GM12873 (cell line): ENCODE measurements around the gene WRAP53.

Experiments used
- TF ChIP-seq, protein P1 (sequence below): IDR thresholded peaks from 2 replicates; pipeline ENCODE4 v1.5.1; 2012; ENCODE audit warnings: low read depth, mild to moderate bottlenecking, moderate library complexity, low read length, control low read depth; ENCODE audit not compliant: insufficient read depth; ENCODE audit errors: missing control alignments

Gene WRAP53

DNA sequence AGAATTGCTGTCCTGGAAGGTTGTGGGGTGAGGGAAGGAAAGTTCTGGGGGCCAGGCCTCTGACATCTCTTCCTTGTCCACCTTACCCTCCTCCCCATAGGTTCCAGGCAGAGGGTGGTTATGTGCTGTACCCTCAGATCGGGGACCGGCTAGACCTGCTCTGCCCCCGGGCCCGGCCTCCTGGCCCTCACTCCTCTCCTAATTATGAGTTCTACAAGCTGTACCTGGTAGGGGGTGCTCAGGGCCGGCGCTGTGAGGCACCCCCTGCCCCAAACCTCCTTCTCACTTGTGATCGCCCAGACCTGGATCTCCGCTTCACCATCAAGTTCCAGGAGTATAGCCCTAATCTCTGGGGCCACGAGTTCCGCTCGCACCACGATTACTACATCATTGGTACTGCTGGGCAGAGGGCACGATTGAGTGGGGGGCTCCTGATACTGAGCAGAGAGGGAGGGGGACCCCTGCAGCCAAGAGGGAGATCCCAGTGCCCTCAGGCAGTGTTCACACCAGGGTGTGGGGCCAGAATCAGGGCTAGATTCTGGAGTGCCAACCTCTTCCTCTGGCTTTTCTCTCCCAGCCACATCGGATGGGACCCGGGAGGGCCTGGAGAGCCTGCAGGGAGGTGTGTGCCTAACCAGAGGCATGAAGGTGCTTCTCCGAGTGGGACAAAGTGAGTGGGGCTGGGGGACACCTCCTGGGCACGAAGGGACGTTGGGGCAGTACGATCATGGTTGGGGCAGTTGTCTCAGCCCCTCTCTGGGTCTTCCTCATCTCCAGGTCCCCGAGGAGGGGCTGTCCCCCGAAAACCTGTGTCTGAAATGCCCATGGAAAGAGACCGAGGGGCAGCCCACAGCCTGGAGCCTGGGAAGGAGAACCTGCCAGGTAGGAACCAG is 19.8 kb downstream of the WRAP53 start:
- TF ChIP-seq, protein P1, sequence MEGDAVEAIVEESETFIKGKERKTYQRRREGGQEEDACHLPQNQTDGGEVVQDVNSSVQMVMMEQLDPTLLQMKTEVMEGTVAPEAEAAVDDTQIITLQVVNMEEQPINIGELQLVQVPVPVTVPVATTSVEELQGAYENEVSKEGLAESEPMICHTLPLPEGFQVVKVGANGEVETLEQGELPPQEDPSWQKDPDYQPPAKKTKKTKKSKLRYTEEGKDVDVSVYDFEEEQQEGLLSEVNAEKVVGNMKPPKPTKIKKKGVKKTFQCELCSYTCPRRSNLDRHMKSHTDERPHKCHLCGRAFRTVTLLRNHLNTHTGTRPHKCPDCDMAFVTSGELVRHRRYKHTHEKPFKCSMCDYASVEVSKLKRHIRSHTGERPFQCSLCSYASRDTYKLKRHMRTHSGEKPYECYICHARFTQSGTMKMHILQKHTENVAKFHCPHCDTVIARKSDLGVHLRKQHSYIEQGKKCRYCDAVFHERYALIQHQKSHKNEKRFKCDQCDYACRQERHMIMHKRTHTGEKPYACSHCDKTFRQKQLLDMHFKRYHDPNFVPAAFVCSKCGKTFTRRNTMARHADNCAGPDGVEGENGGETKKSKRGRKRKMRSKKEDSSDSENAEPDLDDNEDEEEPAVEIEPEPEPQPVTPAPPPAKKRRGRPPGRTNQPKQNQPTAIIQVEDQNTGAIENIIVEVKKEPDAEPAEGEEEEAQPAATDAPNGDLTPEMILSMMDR: no peak

DNA sequence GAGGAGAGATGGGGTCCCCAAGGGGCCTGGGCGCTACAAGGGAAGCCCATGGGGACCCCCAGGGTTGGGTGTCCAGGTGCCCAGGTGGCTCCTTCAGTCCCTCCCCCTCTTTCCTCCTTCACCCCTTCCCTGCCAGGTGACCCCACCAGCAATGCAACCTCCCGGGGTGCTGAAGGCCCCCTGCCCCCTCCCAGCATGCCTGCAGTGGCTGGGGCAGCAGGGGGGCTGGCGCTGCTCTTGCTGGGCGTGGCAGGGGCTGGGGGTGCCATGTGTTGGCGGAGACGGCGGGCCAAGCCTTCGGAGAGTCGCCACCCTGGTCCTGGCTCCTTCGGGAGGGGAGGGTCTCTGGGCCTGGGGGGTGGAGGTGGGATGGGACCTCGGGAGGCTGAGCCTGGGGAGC is 20.8 kb downstream of the WRAP53 start:
- TF ChIP-seq, protein P1: no peak

DNA sequence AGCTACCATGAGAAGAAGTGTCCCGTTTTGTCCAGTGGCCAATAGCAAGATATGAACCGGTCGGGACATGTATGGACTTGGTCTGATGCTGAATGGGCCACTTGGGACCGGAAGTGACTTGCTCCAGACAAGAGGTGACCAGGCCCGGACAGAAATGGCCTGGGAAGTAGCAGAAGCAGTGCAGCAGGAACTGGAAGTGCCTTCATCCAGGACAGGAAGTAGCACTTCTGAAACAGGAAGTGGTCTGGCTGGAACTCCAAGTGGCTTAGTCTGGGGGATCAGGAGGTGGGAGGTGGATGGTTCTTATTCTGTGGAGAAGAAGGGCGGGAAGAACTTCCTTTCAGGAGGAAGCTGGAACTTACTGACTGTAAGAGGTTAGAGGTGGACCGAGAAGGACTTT is 22.0 kb downstream of the WRAP53 start:
- TF ChIP-seq, protein P1: no peak

DNA sequence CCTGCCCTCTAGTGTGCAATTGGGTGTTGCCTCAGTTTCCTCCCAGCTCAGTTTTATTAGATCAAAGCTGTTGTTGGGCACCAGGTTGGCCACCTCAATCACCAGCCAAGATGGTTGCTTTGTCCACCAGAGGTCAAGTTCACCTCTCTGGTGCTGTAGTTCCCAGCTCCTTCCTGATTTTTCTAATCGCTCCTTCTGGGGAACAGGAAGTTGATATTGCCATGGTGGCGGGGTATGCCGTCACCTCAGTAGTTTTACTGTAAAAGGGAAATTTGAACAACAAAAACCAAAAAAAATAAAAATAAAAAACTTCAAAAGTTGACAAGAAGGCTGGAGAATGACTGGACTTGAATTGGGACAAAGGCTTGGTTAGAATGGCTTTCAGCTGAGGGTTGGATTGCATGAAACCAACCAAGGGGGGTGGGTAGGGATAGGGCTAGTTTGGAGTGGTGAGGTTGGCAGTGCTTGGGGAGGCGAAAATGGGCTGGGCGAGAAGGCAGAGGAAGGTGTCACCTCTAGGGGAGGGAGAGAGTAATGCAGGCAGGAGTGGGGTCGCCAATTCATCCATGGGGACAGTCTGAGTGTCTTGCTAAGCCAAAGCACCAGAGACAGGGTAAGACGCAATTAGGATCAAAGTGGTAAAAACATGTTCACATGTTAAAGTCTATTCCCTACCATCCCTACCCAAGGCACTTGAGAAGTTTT is 22.9 kb downstream of the WRAP53 start:
- TF ChIP-seq, protein P1: peak; percentile 60

DNA sequence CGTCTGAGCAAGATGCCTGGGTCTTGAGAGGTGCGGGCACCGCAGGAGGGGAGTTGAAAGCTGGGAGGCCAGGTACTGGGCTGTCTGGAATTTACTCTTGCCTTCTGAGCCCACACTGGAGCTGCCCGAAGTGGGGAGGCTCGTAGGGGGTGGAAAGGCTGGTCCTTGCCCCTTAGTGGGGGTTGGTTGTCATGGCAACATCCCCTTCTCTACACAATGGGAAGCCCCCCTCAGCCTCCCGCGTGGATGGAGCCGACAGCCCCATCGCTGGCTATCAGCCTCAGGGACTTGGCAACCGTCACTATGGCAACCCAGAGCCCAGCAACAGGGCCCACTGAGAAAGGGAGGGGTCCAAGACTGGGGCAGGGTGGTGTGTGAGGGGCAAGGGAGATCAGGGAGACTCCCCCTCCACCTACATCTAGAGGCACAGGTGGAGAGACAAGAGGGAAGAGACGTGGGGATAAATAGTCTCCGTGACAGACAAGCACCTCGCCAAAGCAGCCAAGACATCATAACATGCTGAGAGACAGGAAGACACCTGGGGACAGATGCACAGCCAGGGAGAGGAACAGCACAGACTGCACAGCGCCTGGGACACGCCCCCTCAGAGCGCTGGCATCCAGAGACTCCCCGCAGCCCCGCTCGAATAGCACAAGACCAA is 24.0 kb downstream of the WRAP53 start:
- TF ChIP-seq, protein P1: no peak

DNA sequence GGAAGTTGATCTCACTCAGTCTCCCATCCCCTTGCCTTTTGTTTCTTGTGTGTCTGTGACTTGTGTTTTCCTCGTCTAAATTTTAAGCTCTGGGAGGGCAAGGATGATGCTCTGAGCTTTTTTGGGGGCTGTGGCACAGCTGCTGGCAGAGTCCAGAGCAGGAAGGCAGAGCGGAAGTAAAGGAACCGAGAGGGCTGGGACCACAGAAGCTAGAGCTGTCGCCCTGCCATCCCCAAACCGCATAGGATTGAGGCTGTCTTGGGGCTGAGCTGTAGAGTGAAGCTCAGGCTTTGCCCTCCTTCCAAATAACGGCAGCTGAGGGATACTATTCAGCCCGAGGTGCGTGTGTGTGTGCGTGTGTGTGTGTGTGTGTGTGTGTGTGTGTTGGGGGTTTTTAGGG is 25.5 kb downstream of the WRAP53 start:
- TF ChIP-seq, protein P1: no peak
